Measurements from ENCODE around the gene C10orf90.

- TF ChIP-seq CTCF (IDR thresholded peaks at IDR 0.05) (no peak), EZH2 (IDR thresholded peaks at IDR 0.05) (no peak), EZH2phosphoT487 (IDR thresholded peaks at IDR 0.05) (no peak)
These were observed 286.1 kb downstream of the C10orf90 start for GRCh38 chr10:126384269-126384873.

Data from neural progenitor cell (in vitro differentiated cells).